Activated naive CD4-positive, alpha-beta T cell (primary cell): ENCODE data around the gene ZFHX2.
"Not testable (repeated sequence)": the region's sequence is repeated elsewhere in the genome, so short reads cannot be mapped to it uniquely, and the experiment has no call there.

ENCODE experiments used
- DNase-seq, 4 experiments: peaks; one replicate each; lab custom pipeline; 2025; lab: John Stamatoyannopoulos, UW

ZFHX2 gene

GRCh38 chr14:23539248-23540140 lies 12.1 kb downstream of the ZFHX2 start:
- DNase-seq: no peak

GRCh38 chr14:23538785-23539184 lies 12.8 kb downstream of the ZFHX2 start:
- DNase-seq: no peak

GRCh38 chr14:23538050-23538718 lies 13.4 kb downstream of the ZFHX2 start:
- no peak for DNase-seq

- no peak for DNase-seq
These were observed 14.1 kb downstream of the ZFHX2 start for GRCh38 chr14:23537351-23538049.

- not testable (repeated sequence) for DNase-seq
These were observed 14.7 kb downstream of the ZFHX2 start for GRCh38 chr14:23536906-23537305.

GRCh38 chr14:23536494-23536893 lies 15.1 kb downstream of the ZFHX2 start:
- DNase-seq: no peak

GRCh38 chr14:23535943-23536342 lies 15.6 kb downstream of the ZFHX2 start:
- no peak for DNase-seq

- no peak for DNase-seq
These were observed 17.7 kb downstream of the ZFHX2 start for GRCh38 chr14:23533652-23534435.

GRCh38 chr14:23532658-23533057 lies 18.9 kb downstream of the ZFHX2 start:
- DNase-seq: no peak

- no peak for DNase-seq
These were observed 20.2 kb downstream of the ZFHX2 start for GRCh38 chr14:23531391-23531790.

GRCh38 chr14:23530375-23531055 lies 21.1 kb downstream of the ZFHX2 start:
- DNase-seq: no peak

GRCh38 chr14:23529016-23529415 lies 22.5 kb downstream of the ZFHX2 start:
- no peak for DNase-seq

GRCh38 chr14:23528555-23528954 lies 23.0 kb downstream of the ZFHX2 start:
- DNase-seq: no peak

- no peak for DNase-seq
These were observed 26.0 kb downstream of the ZFHX2 start for GRCh38 chr14:23525611-23526010.

- DNase-seq: no peak
These were observed 26.6 kb downstream of the ZFHX2 start for GRCh38 chr14:23524954-23525353.

GRCh38 chr14:23523229-23524016 lies 28.1 kb downstream of the ZFHX2 start:
- DNase-seq: no peak

- no peak for DNase-seq
These were observed 28.8 kb downstream of the ZFHX2 start for GRCh38 chr14:23522643-23523198.

GRCh38 chr14:23521785-23522640 lies 29.6 kb downstream of the ZFHX2 start:
- no peak for DNase-seq

GRCh38 chr14:23520899-23521533 lies 30.5 kb downstream of the ZFHX2 start:
- DNase-seq: no peak
